H9 (cell line): Measurements from ENCODE around the gene TTC1. TPM values are rescaled to one million over a fixed set of nuclear protein-coding genes. Genes with fewer than 3 reads are reported as not detected.

ENCODE experiments used
- DNase-seq: peaks from one replicate; pipeline ENCODE4 v3.0.0-alpha.2; 2017
- H2AFZ ChIP-seq: one replicate; pipeline ENCODE4 v1.6.1; 2013; ENCODE audit warnings: mild to moderate bottlenecking, low read length, control low read depth, moderate library complexity
- H2AK5ac ChIP-seq: 2 replicates; pipeline ENCODE4 v1.6.1; 2013; ENCODE audit warnings: low read length, control low read depth, mixed read lengths; ENCODE audit not compliant: insufficient read length
- H2BK120ac ChIP-seq: one replicate; pipeline ENCODE4 v1.6.1; 2013; ENCODE audit warnings: low read depth, mild to moderate bottlenecking, low read length, control low read depth, inconsistent platforms; ENCODE audit not compliant: poor library complexity, severe bottlenecking
- H2BK12ac ChIP-seq: 2 replicates; pipeline ENCODE4 v1.6.1; 2013; ENCODE audit warnings: low read length, control low read depth, mixed read lengths, low read depth; ENCODE audit not compliant: insufficient read length
- H2BK15ac ChIP-seq: 2 replicates; pipeline ENCODE4 v1.6.1; 2013; ENCODE audit warnings: low read depth, low read length, control low read depth
- H2BK20ac ChIP-seq: one replicate; pipeline ENCODE4 v1.6.1; 2013; ENCODE audit warnings: low read depth, mild to moderate bottlenecking, low read length, control low read depth, inconsistent platforms; ENCODE audit not compliant: poor library complexity, severe bottlenecking
- H2BK5ac ChIP-seq: 2 replicates; pipeline ENCODE4 v1.6.1; 2013; ENCODE audit warnings: low read length, control low read depth, mixed read lengths; ENCODE audit not compliant: insufficient read length
- H3K14ac ChIP-seq: 2 replicates; pipeline ENCODE4 v1.6.1; 2013; ENCODE audit warnings: low read length, control low read depth; ENCODE audit not compliant: insufficient read depth
- H3K18ac ChIP-seq: 2 replicates; pipeline ENCODE4 v1.6.1; 2013; ENCODE audit warnings: low read depth, mild to moderate bottlenecking, mixed read lengths, low read length, control low read depth; ENCODE audit not compliant: insufficient read length
- H3K23ac ChIP-seq: 2 replicates; pipeline ENCODE4 v1.6.1; 2013; ENCODE audit warnings: low read length, control low read depth, mixed read lengths, low read depth; ENCODE audit not compliant: insufficient read length
- H3K23me2 ChIP-seq: 2 replicates; pipeline ENCODE4 v1.6.1; 2013; ENCODE audit warnings: low read depth, mild to moderate bottlenecking, mixed read lengths, low read length, control low read depth; ENCODE audit not compliant: insufficient read length, poor library complexity, severe bottlenecking
- H3K27ac ChIP-seq: 2 replicates; pipeline ENCODE4 v1.5.1; 2013; ENCODE audit warnings: low read length, control low read depth, mixed read lengths, low read depth; ENCODE audit not compliant: insufficient read length
- H3K27me3 ChIP-seq: 2 replicates; pipeline ENCODE4 v1.6.1; 2013; ENCODE audit warnings: low read length, control low read depth, inconsistent platforms; ENCODE audit not compliant: insufficient read depth
- H3K4ac ChIP-seq: 2 replicates; pipeline ENCODE4 v1.6.1; 2013; ENCODE audit warnings: low read depth, mild to moderate bottlenecking, control low read depth, inconsistent platforms, low read length, moderate library complexity
- H3K4me1 ChIP-seq: 2 replicates; pipeline ENCODE4 v1.6.1; 2013; ENCODE audit warnings: low read length, control low read depth, inconsistent platforms; ENCODE audit not compliant: insufficient read depth
- H3K4me2 ChIP-seq: 2 replicates; pipeline ENCODE4 v1.6.1; 2013; ENCODE audit warnings: low read length, control low read depth, mixed read lengths; ENCODE audit not compliant: insufficient read length, insufficient read depth
- H3K56ac ChIP-seq: 2 replicates; pipeline ENCODE4 v1.6.1; 2013; ENCODE audit warnings: low read depth, mild to moderate bottlenecking, mixed read lengths, low read length, control low read depth; ENCODE audit not compliant: insufficient read length
- H3K79me1 ChIP-seq: 2 replicates; pipeline ENCODE4 v1.6.1; 2013; ENCODE audit warnings: low read depth, mild to moderate bottlenecking, moderate library complexity, low read length, control low read depth, inconsistent platforms; ENCODE audit not compliant: insufficient read depth, poor library complexity, severe bottlenecking
- H3K79me2 ChIP-seq: 2 replicates; pipeline ENCODE4 v1.6.1; 2013; ENCODE audit warnings: low read length, control low read depth, inconsistent platforms; ENCODE audit not compliant: insufficient read depth
- H3K9ac ChIP-seq: 2 replicates; pipeline ENCODE4 v1.6.1; 2013; ENCODE audit warnings: low read length, control low read depth, mixed read lengths; ENCODE audit not compliant: insufficient read length; ENCODE audit errors: extremely low read depth
- H3K9me3 ChIP-seq: one replicate; pipeline ENCODE4 v1.6.1; 2013; ENCODE audit warnings: low read depth, low read length, inconsistent platforms; ENCODE audit not compliant: control insufficient read depth
- H3T11ph ChIP-seq: one replicate; pipeline ENCODE4 v1.6.1; 2013; ENCODE audit warnings: mild to moderate bottlenecking, low read length, control low read depth, inconsistent platforms
- H4K20me1 ChIP-seq: one replicate; pipeline ENCODE4 v1.6.1; 2013; ENCODE audit not compliant: control insufficient read depth, insufficient read length, insufficient read depth
- H4K5ac ChIP-seq: 2 replicates; pipeline ENCODE4 v1.6.1; 2013; ENCODE audit warnings: low read depth, mild to moderate bottlenecking, mixed read lengths, low read length, control low read depth; ENCODE audit not compliant: insufficient read length
- H4K8ac ChIP-seq: replicated peaks from 2 replicates; pipeline ENCODE4 v1.6.1; 2013; ENCODE audit warnings: low read length, control low read depth, mixed read lengths, low read depth; ENCODE audit not compliant: insufficient read length
- H4K91ac ChIP-seq: 2 replicates; pipeline ENCODE4 v1.6.1; 2013; ENCODE audit warnings: low read depth, mild to moderate bottlenecking, moderate library complexity, mixed read lengths, low read length, control low read depth; ENCODE audit not compliant: insufficient read length
- H3K27ac Mint-ChIP-seq, 3 experiments: 2 replicates in 2 of 3; 3 replicates in 1 of 3; pipeline ENCODE4 v1.8.0; 2020 to 2021; ENCODE audit warnings: mixed read lengths in 3 of 3, mild to moderate bottlenecking in 1 of 3, moderate library complexity in 1 of 3
- H3K27me3 Mint-ChIP-seq: 2 replicates; pipeline ENCODE4 v1.8.0; 2021; ENCODE audit warnings: low read depth, mild to moderate bottlenecking, moderate library complexity, mixed read lengths
- H3K36me3 Mint-ChIP-seq, 3 experiments: 2 replicates in 2 of 3; 3 replicates in 1 of 3; pipeline ENCODE4 v1.8.0; 2020 to 2021; ENCODE audit warnings: low read depth in 3 of 3, mixed read lengths in 3 of 3; ENCODE audit not compliant: insufficient read depth in 1 of 3
- H3K4me1 Mint-ChIP-seq, 2 experiments: 2 replicates each; pipeline ENCODE4 v1.8.0; 2020; ENCODE audit warnings: mixed read lengths in 2 of 2
- H3K4me3 Mint-ChIP-seq, 2 experiments: 2 replicates in 1 of 2; 3 replicates in 1 of 2; pipeline ENCODE4 v1.8.0; 2020 to 2021; ENCODE audit warnings: mild to moderate bottlenecking in 2 of 2, mixed read lengths in 2 of 2, moderate library complexity in 1 of 2
- H3K9me3 Mint-ChIP-seq, 2 experiments: 2 replicates in 1 of 2; 3 replicates in 1 of 2; pipeline ENCODE4 v1.8.0; 2020; ENCODE audit warnings: mild to moderate bottlenecking in 2 of 2, mixed read lengths in 2 of 2, moderate library complexity in 1 of 2
- WGBS: extraction: QIAGEN DNeasy Blood & Tissue Kit; methylation state at CpG from one replicate; pipeline ENCODE4 v1.1.7; 2013; ENCODE audit warnings: missing lambda C conversion rate, low lambda C conversion rate, mixed read lengths; ENCODE audit not compliant: insufficient read length; ENCODE audit errors: extremely low coverage; 5-methylcytosine and 5-hydroxymethylcytosine counted together
- total RNA-seq: library from RNA; stranded (reverse); gene quantifications from 2 replicates; pipeline ENCODE4 v1.2.1, GENCODE V29; 2021
- TF ChIP-seq, protein P1 (sequence below): fragments of 200-600 bp; sonication (generic); conservative IDR thresholded peaks from 3 replicates; pipeline ENCODE4 v1.8.0; 2021; ENCODE audit warnings: antibody characterized with exemption, mild to moderate bottlenecking

Gene TTC1
- total RNA-seq, 1 experiment from 2014 or later, result 62.6 TPM

DNA sequence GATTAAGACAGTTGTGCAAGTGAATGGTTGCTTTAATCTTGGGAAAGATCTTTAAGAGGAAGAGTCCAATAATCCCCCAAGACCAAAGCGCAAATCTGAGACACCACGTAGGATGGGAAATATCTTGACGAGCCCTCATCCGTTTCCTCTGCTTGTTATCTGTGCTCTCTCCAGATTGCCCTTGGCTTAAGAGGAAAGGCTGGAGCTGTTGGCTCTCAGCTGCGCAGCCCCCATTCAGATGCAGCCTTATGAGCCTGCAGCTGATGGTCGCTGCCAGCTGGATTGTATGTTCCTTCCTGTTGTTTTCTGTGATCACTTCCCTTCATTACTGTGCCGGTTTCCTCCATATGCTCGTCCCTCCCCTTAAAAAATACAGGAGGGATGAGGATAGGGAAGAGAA is 62.6 kb downstream of the TTC1 start:
- H2BK12ac ChIP-seq, result no peak overlapping the region
- H3K23me2 ChIP-seq, result no peaks in the 10 kb centered on the region
- peaks cover 0 to 6% (median 2%) of the 10 kb centered on the region in 3 experiments; a peak in 2 of 7 replicates for H3K36me3 Mint-ChIP-seq
- H3K4me2 ChIP-seq, result no peak overlapping the region
- H2BK15ac ChIP-seq, result no peak overlapping the region
- H4K8ac ChIP-seq, result no peak overlapping the region
- no peak overlapping the region for H3K27ac ChIP-seq
- no peak for DNase-seq
- no peaks in the 10 kb centered on the region for H3K9me3 Mint-ChIP-seq
- H2BK5ac ChIP-seq, result no peak overlapping the region
- TF ChIP-seq, protein P1, sequence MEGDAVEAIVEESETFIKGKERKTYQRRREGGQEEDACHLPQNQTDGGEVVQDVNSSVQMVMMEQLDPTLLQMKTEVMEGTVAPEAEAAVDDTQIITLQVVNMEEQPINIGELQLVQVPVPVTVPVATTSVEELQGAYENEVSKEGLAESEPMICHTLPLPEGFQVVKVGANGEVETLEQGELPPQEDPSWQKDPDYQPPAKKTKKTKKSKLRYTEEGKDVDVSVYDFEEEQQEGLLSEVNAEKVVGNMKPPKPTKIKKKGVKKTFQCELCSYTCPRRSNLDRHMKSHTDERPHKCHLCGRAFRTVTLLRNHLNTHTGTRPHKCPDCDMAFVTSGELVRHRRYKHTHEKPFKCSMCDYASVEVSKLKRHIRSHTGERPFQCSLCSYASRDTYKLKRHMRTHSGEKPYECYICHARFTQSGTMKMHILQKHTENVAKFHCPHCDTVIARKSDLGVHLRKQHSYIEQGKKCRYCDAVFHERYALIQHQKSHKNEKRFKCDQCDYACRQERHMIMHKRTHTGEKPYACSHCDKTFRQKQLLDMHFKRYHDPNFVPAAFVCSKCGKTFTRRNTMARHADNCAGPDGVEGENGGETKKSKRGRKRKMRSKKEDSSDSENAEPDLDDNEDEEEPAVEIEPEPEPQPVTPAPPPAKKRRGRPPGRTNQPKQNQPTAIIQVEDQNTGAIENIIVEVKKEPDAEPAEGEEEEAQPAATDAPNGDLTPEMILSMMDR, result no peak
- H3K23ac ChIP-seq, result no peak overlapping the region
- peak overlapping the region; percentile 34 to 74 (median 69); a peak in 4 of 7 replicates for H3K27ac Mint-ChIP-seq
- H3K4me3 Mint-ChIP-seq, result no peak overlapping the region
- no peaks in the 10 kb centered on the region; the same call in 1 of the 2 replicates for H3K79me2 ChIP-seq
- H4K5ac ChIP-seq, result no peak overlapping the region
- H3K4ac ChIP-seq, result no peak overlapping the region
- no peak overlapping the region for H2AFZ ChIP-seq
- no peaks in the 10 kb centered on the region for H3K27me3 ChIP-seq
- no peak overlapping the region for H3T11ph ChIP-seq
- no peaks in the 10 kb centered on the region for H3K79me1 ChIP-seq
- no CpG with 5 or more reads among the region's 8 CpGs for WGBS
- H3K4me1 Mint-ChIP-seq, result peaks cover 13 to 16% of the 10 kb centered on the region in 2 experiments
- no peak overlapping the region for H3K18ac ChIP-seq
- H2BK20ac ChIP-seq, result no peak overlapping the region
- no peak overlapping the region for H4K91ac ChIP-seq
- no peaks in the 10 kb centered on the region for H3K9me3 ChIP-seq
- no peak overlapping the region for H3K56ac ChIP-seq
- no peaks in the 10 kb centered on the region; the same call in 1 of the 2 replicates for H3K4me1 ChIP-seq
- H2BK120ac ChIP-seq, result no peak overlapping the region
- no peak overlapping the region for H3K9ac ChIP-seq
- H3K14ac ChIP-seq, result no peak overlapping the region
- no peaks in the 10 kb centered on the region for H3K27me3 Mint-ChIP-seq
- H2AK5ac ChIP-seq, result no peak overlapping the region
- no peaks in the 10 kb centered on the region for H4K20me1 ChIP-seq
